ENCODE results near the gene RASGRF1.

DNA sequence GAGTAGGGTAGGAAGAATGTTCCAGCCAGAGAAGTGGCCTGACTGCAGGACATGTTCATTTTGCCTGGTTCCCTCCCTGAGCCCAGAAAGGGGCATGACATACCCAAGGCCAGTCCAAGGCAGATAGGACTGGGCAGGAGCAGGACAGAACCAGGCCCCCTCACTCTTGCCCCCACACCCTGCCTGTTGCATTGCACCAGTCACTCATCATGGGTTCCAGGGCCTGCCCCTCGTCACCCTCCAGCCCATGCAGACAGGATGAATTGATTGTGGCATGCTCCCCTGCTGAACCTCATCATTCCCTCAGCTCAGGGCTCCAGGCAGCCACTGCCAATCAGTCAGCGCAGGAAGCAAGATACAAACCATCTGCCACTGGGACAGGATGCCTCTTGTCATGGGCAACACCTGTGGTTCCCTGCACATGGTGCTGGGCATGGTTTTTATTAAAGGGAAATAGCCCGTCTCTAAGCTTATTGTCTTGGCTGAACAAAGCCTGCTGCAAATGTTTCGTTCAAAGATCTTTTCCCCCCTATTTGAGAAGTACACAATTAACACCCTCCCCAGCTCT is 48.9 kb downstream of the RASGRF1 start:
- TF ChIP-seq, protein P1, sequence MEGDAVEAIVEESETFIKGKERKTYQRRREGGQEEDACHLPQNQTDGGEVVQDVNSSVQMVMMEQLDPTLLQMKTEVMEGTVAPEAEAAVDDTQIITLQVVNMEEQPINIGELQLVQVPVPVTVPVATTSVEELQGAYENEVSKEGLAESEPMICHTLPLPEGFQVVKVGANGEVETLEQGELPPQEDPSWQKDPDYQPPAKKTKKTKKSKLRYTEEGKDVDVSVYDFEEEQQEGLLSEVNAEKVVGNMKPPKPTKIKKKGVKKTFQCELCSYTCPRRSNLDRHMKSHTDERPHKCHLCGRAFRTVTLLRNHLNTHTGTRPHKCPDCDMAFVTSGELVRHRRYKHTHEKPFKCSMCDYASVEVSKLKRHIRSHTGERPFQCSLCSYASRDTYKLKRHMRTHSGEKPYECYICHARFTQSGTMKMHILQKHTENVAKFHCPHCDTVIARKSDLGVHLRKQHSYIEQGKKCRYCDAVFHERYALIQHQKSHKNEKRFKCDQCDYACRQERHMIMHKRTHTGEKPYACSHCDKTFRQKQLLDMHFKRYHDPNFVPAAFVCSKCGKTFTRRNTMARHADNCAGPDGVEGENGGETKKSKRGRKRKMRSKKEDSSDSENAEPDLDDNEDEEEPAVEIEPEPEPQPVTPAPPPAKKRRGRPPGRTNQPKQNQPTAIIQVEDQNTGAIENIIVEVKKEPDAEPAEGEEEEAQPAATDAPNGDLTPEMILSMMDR (IDR thresholded peaks at IDR 0.05) = no peak
- no peak for TF ChIP-seq POLR2A (IDR thresholded peaks at IDR 0.05)
